ENCODE results near the gene STK4.

STK4 gene

GRCh38 chr20:45051204-45052060, 85.1 kb downstream of the STK4 start:
- no peak for TF ChIP-seq CTCF (IDR thresholded peaks at IDR 0.05; ENCODE audit: borderline replicate concordance, insufficient read depth, low read depth, low read length)
- H3K4me3 ChIP-seq (ENCODE audit: low read depth, low read length): no peak overlapping the region

GRCh38 chr20:45052698-45053429, 86.6 kb downstream of the STK4 start:
- TF ChIP-seq CTCF (IDR thresholded peaks at IDR 0.05; ENCODE audit: borderline replicate concordance, insufficient read depth, low read depth, low read length): no peak
- H3K4me3 ChIP-seq (ENCODE audit: low read depth, low read length): no peak overlapping the region

GRCh38 chr20:45053430-45054351, 87.4 kb downstream of the STK4 start:
- H3K4me3 ChIP-seq (ENCODE audit: low read depth, low read length): no peak overlapping the region
- TF ChIP-seq CTCF (IDR thresholded peaks at IDR 0.05; ENCODE audit: borderline replicate concordance, insufficient read depth, low read depth, low read length): no peak

GRCh38 chr20:45055056-45055455, 88.7 kb downstream of the STK4 start:
- no peak for TF ChIP-seq CTCF (IDR thresholded peaks at IDR 0.05; ENCODE audit: borderline replicate concordance, insufficient read depth, low read depth, low read length)
- H3K4me3 ChIP-seq (ENCODE audit: low read depth, low read length): no peak overlapping the region

- H3K4me3 ChIP-seq (ENCODE audit: low read depth, low read length): no peak overlapping the region
- TF ChIP-seq CTCF (IDR thresholded peaks at IDR 0.05; ENCODE audit: borderline replicate concordance, insufficient read depth, low read depth, low read length): no peak
Measured at GRCh38 chr20:45056473-45057173, 90.3 kb downstream of the STK4 start.

GRCh38 chr20:45058168-45058850, 92.0 kb downstream of the STK4 start:
- H3K4me3 ChIP-seq (ENCODE audit: low read depth, low read length): no peak overlapping the region
- TF ChIP-seq CTCF (IDR thresholded peaks at IDR 0.05; ENCODE audit: borderline replicate concordance, insufficient read depth, low read depth, low read length): no peak
